Measurements from ENCODE around the gene SCYL1. TPM values are rescaled to one million over a fixed set of nuclear protein-coding genes. Genes with fewer than 3 reads are reported as not detected.
A peak's percentile ranks its signal among the peaks of the same experiment; 100 is the strongest.

Gene SCYL1
- total RNA-seq, 4 donors from 2014 or later: 70.6 to 97.6 (median 89.2) TPM

DNA sequence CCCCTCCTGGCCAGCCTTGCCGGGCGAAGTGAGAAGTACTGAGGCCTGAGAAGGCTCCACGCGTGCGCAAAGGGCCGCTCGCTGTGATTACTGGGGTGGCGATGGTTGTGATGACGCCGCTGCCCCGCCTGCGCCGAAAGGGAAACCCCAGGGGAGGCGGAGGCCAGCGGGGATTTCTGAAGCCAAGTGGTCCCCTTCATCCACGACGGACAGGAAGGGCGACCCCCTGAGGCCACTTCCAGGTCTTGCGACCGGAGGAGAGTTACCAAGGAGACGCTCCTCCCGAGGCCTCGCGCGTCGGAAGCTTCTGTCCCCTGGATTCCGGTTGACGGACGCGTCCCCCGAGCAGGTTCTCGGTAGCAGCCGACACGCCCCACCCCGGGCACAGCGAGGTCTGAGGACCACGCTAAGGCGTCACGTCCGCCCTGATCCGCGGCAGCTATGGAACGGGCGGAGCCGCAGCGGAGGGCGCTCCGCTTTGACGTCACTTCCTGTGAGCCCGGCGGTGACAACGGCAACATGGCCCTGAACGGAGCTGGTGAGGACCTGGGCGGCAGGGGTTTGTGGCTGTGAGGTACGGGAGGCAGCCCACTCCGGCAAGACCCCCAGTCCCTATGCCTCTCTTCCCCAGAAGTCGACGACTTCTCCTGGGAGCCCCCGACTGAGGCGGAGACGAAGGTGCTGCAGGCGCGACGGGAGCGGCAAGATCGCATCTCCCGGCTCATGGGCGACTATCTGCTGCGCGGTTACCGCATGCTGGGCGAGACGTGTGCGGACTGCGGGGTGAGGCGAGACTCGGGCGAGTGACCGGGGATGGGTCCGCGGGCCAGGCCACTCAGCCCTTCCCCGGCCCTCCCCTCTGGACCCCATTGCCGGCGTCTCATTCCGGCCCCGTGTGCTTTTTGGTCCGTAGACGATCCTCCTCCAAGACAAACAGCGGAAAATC, 45.4 kb downstream of the SCYL1 start, which contains the start of gene ZNRD2:
ZNRD2 (plus strand) TSS at position 505 of the 946 bp plus-strand sequence; CDS start at position 520, 15 bp downstream.
- H3K27me3 ChIP-seq: no peaks in the 10 kb centered on the region
- H3K27ac ChIP-seq: peak within 1 kb of the TSS; percentile 62 to 99 (median 98)
- H3K4me3 ChIP-seq: peak within 1 kb of the TSS; percentile 61 to 96
- ATAC-seq: peak; percentile 88
- H3K36me3 ChIP-seq: no peaks in the 10 kb centered on the region
- no peaks in the 10 kb centered on the region for H3K9me3 ChIP-seq
- no peak for TF ChIP-seq EP300 (IDR thresholded peaks at IDR 0.05)
- peak; percentile 86 for TF ChIP-seq POLR2AphosphoS5 (IDR thresholded peaks at IDR 0.05)
- peak; percentile 63 to 66 for TF ChIP-seq POLR2A (IDR thresholded peaks at IDR 0.05)
- TF ChIP-seq, protein P1, sequence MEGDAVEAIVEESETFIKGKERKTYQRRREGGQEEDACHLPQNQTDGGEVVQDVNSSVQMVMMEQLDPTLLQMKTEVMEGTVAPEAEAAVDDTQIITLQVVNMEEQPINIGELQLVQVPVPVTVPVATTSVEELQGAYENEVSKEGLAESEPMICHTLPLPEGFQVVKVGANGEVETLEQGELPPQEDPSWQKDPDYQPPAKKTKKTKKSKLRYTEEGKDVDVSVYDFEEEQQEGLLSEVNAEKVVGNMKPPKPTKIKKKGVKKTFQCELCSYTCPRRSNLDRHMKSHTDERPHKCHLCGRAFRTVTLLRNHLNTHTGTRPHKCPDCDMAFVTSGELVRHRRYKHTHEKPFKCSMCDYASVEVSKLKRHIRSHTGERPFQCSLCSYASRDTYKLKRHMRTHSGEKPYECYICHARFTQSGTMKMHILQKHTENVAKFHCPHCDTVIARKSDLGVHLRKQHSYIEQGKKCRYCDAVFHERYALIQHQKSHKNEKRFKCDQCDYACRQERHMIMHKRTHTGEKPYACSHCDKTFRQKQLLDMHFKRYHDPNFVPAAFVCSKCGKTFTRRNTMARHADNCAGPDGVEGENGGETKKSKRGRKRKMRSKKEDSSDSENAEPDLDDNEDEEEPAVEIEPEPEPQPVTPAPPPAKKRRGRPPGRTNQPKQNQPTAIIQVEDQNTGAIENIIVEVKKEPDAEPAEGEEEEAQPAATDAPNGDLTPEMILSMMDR (IDR thresholded peaks at IDR 0.05): peak in 3 of 4 experiments; percentile 47 to 59 (median 58)
- WGBS, 2 donors (ENCODE audit: low coverage in 1 of 2): 0% methylated on average over 5 of the region's 89 CpGs; no CpG with 5 or more reads in 1 of the 2 donors
- peaks cover 8 to 89% (median 43%) of the 10 kb centered on the region in 3 donors for H3K4me1 ChIP-seq

DNA sequence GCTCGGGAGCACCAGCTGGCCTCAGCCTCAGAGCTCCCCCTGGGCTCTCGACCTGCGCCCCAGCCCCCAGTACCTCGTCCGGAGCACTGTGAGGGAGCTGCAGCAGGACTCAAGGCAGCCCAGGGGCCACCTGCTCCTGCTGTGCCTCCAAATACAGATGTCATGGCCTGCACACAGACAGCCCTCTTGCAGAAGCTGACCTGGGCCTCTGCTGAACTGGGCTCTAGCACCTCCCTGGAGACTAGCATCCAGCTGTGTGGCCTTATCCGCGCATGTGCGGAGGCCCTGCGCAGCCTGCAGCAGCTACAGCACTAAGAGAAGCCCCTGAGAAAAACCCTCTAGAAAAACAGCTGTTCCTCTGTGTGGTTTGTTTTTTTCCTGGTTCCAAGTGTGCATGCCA, 46.5 kb downstream of the SCYL1 start:
- Histone ChIP-seq H3K4me1 (peaks cover 8 to 88% (median 43%) of the 10 kb centered on the region in 3 donors), H3K27me3 (no peaks in the 10 kb centered on the region), H3K4me3 (peak overlapping the region in 1 of 2 donors; percentile 96), H3K36me3 (no peaks in the 10 kb centered on the region), H3K27ac (peak overlapping the region in 3 of 4 donors; percentile 98 to 99 (median 98)), H3K9me3 (no peaks in the 10 kb centered on the region)
- 40% methylated on average over 1 of the region's 9 CpGs; no CpG with 5 or more reads in 1 of the 2 donors for WGBS, 2 donors (ENCODE audit: low coverage in 1 of 2)
- ATAC-seq: no peak
- TF ChIP-seq POLR2AphosphoS5 (IDR thresholded peaks at IDR 0.05) (no peak), POLR2A (IDR thresholded peaks at IDR 0.05) (no peak), EP300 (IDR thresholded peaks at IDR 0.05) (no peak)
- TF ChIP-seq, protein P1 (IDR thresholded peaks at IDR 0.05): no peak

DNA sequence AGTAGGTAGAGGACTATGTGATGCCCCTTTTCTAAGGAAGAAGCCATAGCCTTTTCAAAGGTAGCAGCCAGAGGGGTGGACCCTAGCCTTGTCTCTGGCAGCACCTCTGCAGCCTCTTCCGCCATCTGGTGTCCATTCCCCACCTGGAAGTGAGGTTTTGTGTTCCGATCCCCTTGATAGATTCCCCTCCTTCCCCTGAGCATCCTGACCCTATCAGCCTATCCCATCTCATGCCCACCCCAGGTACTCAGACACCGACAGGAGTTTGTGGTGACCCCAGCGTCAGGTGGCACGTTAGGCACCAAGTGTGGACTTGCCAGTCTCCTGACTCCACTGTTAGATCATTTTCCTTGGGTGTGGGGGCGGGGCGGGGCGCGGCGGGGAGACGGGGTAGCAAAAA, 47.1 kb downstream of the SCYL1 start:
- TF ChIP-seq, protein P1 (IDR thresholded peaks at IDR 0.05): peak in 3 of 4 experiments; percentile 39 to 60 (median 55)
- TF ChIP-seq POLR2AphosphoS5 (IDR thresholded peaks at IDR 0.05): no peak
- Histone ChIP-seq H3K9me3 (no peaks in the 10 kb centered on the region), H3K4me3 (peak overlapping the region; percentile 62 to 96), H3K4me1 (peaks cover 8 to 88% (median 46%) of the 10 kb centered on the region in 3 donors), H3K27ac (peak overlapping the region; percentile 72 to 99 (median 98)), H3K36me3 (no peaks in the 10 kb centered on the region), H3K27me3 (no peaks in the 10 kb centered on the region)
- no peak for ATAC-seq
- WGBS, 2 donors (ENCODE audit: low coverage in 1 of 2): 5 to 11% methylated on average over 5 to 8 of the region's 11 CpGs

DNA sequence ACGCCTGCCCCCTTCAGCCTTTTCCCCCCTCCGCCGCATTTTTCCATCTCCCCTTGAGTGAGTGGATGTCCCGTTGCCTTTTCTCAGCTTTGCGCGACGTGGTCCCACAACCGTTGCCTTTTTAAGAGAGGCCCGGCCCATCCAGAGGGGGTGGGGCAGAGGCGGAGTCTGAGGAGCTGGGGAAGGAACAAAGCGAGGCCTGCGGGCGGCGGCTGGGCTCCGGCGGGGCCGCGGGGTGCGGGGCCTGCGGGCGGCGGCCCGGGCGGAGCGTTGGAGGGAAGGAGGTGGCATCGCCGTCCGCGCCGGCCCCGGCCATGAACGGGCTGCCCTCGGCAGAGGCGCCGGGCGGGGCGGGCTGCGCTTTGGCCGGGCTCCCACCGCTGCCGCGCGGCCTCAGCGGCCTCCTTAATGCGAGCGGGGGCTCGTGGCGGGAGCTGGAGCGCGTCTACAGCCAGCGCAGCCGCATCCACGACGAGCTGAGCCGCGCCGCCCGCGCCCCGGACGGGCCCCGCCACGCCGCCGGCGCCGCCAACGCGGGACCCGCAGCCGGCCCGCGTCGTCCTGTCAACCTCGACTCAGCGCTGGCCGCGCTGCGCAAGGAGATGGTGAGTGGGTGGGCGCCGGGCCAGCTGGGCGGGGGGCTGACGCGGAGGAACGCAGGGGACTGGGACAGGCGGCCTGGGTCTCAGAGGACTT, 47.6 kb downstream of the SCYL1 start, which contains the start of gene FAM89B:
FAM89B (plus strand) TSS at position 183 of the 696 bp plus-strand sequence; CDS start at position 315, 132 bp downstream.
- ATAC-seq: peak; percentile 42

More for the DNA sequence above, 47.6 kb downstream of the SCYL1 start, which contains the start of gene FAM89B:
- Histone ChIP-seq H3K36me3 (no peaks in the 10 kb centered on the region), H3K4me1 (peaks cover 8 to 88% (median 52%) of the 10 kb centered on the region in 3 donors), H3K27me3 (no peaks in the 10 kb centered on the region), H3K27ac (peak within 1 kb of the TSS; percentile 72 to 99 (median 98)), H3K4me3 (peak within 1 kb of the TSS; percentile 62 to 96), H3K9me3 (no peaks in the 10 kb centered on the region)
- WGBS, 2 donors (ENCODE audit: low coverage in 1 of 2): 0% methylated on average over 5 of the region's 86 CpGs; no CpG with 5 or more reads in 1 of the 2 donors
- TF ChIP-seq, protein P1 (IDR thresholded peaks at IDR 0.05): no peak
- TF ChIP-seq POLR2AphosphoS5 (IDR thresholded peaks at IDR 0.05) (peak; percentile 20), EP300 (IDR thresholded peaks at IDR 0.05) (no peak), POLR2A (IDR thresholded peaks at IDR 0.05) (peak; percentile 68 to 88)
